ENCODE data around the gene ARHGEF35. TPM values are rescaled to one million over a fixed set of nuclear protein-coding genes. Genes with fewer than 3 reads are reported as not detected.

Gene ARHGEF35
- total and polyA plus RNA-seq, 2 experiments from 2014 or later = 21.4 to 27.6 TPM

- no peak overlapping the region for H3K27ac Mint-ChIP-seq
- H3K9me3 Mint-ChIP-seq = peaks cover 39% of the 10 kb centered on the region
- H3K27me3 Mint-ChIP-seq (ENCODE audit: insufficient read depth, low read depth, poor library complexity) = no peaks in the 10 kb centered on the region
- Histone ChIP-seq H4K20me1 (replicated peaks; ENCODE audit: insufficient read depth) (no peaks in the 10 kb centered on the region), H3F3A (replicated peaks; ENCODE audit: low read depth) (no peaks in the 10 kb centered on the region), H3K79me2 (replicated peaks; ENCODE audit: insufficient read depth) (no peaks in the 10 kb centered on the region), H3K4me1 (ENCODE audit: insufficient read depth) (no peaks in the 10 kb centered on the region), H3K4me3 (no peak overlapping the region), H3K27ac (ENCODE audit: low read depth) (no peak overlapping the region), H2AFZ (no peak overlapping the region), H3K4me2 (no peak overlapping the region), H3K9me2 (ENCODE audit: insufficient read depth) (no peaks in the 10 kb centered on the region; the same call in 1 of the 2 replicates), H3K36me3 (ENCODE audit: insufficient read depth) (no peaks in the 10 kb centered on the region), H3K27me3 (ENCODE audit: insufficient read depth) (no peaks in the 10 kb centered on the region)
- no peaks in the 10 kb centered on the region for H3K4me1 Mint-ChIP-seq
- no peak for TF ChIP-seq POLR2AphosphoS5 (IDR thresholded peaks at IDR 0.05; ENCODE audit: low read depth)
- TF ChIP-seq, protein P1, sequence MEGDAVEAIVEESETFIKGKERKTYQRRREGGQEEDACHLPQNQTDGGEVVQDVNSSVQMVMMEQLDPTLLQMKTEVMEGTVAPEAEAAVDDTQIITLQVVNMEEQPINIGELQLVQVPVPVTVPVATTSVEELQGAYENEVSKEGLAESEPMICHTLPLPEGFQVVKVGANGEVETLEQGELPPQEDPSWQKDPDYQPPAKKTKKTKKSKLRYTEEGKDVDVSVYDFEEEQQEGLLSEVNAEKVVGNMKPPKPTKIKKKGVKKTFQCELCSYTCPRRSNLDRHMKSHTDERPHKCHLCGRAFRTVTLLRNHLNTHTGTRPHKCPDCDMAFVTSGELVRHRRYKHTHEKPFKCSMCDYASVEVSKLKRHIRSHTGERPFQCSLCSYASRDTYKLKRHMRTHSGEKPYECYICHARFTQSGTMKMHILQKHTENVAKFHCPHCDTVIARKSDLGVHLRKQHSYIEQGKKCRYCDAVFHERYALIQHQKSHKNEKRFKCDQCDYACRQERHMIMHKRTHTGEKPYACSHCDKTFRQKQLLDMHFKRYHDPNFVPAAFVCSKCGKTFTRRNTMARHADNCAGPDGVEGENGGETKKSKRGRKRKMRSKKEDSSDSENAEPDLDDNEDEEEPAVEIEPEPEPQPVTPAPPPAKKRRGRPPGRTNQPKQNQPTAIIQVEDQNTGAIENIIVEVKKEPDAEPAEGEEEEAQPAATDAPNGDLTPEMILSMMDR (conservative IDR thresholded peaks at IDR 0.05; ENCODE audit: low read depth in 2 of 2) = no peak
- TF ChIP-seq REST (IDR thresholded peaks at IDR 0.05; ENCODE audit: unreplicated experiment) = no peak
- TF ChIP-seq ZNF462 (CRISPR knock-in tag; IDR thresholded peaks at IDR 0.05) = no peak
- no peak for TF ChIP-seq STAT1 (IDR thresholded peaks at IDR 0.05; ENCODE audit: unreplicated experiment)
- no peak for TF ChIP-seq EZH2phosphoT487 (IDR thresholded peaks at IDR 0.05; ENCODE audit: unreplicated experiment)
- TF ChIP-seq ZNF331 (CRISPR knock-in tag; IDR thresholded peaks at IDR 0.05; ENCODE audit: low read depth) = no peak
- TF ChIP-seq CREB1 (CRISPR knock-in tag; IDR thresholded peaks at IDR 0.05; ENCODE audit: low read depth) = no peak
- ATAC-seq (no peak), DNase-seq (ENCODE audit: low spot score) (no peak)
- no peak overlapping the region for H3K4me3 Mint-ChIP-seq
- H3K36me3 Mint-ChIP-seq (ENCODE audit: low read depth) = peaks cover 10% of the 10 kb centered on the region
These were observed 51.2 kb downstream of the ARHGEF35 start for GRCh38 chr7:144144426-144144825.
